Measurements from ENCODE around the gene COL18A1. TPM values are rescaled to one million over a fixed set of nuclear protein-coding genes. Genes with fewer than 3 reads are reported as not detected.

COL18A1 gene
- total and polyA plus RNA-seq, 2 donors from 2014 or later: 150 to 316 TPM

DNA sequence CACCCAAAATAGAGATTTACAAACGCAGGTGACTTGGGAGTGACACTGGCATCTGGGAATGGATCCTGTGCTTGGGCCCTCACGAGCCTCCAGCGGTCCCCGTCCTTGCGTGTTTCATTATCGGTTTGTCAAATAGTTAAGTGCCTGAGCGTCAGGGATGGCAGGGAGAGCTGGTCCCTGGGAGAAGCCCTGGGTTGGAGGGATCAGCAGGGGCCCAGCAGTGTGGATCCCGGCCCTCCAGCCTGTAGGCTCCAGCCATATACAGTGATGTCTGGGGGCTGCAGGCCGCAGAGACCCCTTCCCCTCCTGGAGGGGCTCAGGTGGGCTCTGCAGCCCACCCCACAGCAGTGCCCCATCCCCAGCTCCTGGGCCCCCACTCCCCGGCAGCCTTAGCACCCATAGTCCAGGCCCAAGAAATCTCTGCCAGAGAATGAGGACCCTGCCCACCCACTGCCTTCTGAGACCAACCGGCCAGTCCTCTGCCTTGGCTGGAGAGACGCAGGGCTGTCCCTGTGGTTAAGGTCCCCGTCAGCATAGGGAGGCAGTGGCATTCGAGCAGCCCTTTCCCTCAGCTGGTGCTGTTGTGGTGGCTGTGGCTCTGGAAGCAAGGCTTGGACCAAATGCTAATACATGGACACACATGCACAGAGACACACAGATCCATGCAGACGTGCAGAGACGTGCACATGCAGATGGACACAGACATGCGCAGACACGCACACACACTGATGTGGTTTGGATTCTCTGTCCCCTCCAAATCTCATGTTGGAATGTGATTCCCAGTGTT is 139.7 kb downstream of the COL18A1 start:
- H3K27me3 ChIP-seq (ENCODE audit: control insufficient read depth, insufficient read depth, low read length): no peaks in the 10 kb centered on the region
- DNase-seq: peak in 2 of 5 donors; percentile 36 to 64
- no peak overlapping the region for H3K4me3 ChIP-seq (ENCODE audit: low read length in 3 of 3)
- H3K36me3 ChIP-seq (ENCODE audit: control insufficient read depth in 2 of 3, insufficient read depth in 3 of 3, low read length in 3 of 3): no peaks in the 10 kb centered on the region
- FAIRE-seq: no peak
- H3K9me3 ChIP-seq (ENCODE audit: control insufficient read depth in 2 of 3, insufficient read depth in 1 of 3, low read length in 3 of 3): no peaks in the 10 kb centered on the region
- intact Hi-C loops (cut with DNase I): no loop called here
- peaks cover 0 to 7% (median 0%) of the 10 kb centered on the region in 3 donors for H3K4me1 ChIP-seq (ENCODE audit: control insufficient read depth in 2 of 3, insufficient read depth in 2 of 3, low read depth in 1 of 3, low read length in 3 of 3)
- TF ChIP-seq, protein P1, sequence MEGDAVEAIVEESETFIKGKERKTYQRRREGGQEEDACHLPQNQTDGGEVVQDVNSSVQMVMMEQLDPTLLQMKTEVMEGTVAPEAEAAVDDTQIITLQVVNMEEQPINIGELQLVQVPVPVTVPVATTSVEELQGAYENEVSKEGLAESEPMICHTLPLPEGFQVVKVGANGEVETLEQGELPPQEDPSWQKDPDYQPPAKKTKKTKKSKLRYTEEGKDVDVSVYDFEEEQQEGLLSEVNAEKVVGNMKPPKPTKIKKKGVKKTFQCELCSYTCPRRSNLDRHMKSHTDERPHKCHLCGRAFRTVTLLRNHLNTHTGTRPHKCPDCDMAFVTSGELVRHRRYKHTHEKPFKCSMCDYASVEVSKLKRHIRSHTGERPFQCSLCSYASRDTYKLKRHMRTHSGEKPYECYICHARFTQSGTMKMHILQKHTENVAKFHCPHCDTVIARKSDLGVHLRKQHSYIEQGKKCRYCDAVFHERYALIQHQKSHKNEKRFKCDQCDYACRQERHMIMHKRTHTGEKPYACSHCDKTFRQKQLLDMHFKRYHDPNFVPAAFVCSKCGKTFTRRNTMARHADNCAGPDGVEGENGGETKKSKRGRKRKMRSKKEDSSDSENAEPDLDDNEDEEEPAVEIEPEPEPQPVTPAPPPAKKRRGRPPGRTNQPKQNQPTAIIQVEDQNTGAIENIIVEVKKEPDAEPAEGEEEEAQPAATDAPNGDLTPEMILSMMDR (IDR thresholded peaks at IDR 0.05; ENCODE audit: borderline replicate concordance, extremely low read depth, insufficient read depth): no peak
- H3K27ac ChIP-seq (ENCODE audit: low read depth in 2 of 2, low read length in 2 of 2): no peak overlapping the region
- H3K9ac ChIP-seq (ENCODE audit: low read length in 3 of 3): no peak overlapping the region

DNA sequence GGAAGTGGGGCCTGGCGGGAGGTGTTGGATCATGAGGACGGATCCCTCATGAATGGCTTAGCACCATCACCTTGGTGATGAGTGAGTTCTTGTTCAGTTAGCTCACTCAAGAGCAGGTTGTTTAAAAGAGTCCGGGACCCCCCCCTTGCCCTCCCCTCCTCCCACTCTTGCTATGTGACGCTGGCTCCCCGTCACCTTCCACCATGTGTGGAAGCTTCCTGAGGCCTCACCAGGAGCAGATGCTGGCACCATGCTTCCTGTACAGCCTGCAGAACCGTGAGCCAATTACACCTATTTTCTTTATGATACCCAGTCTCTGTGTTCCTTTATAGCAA is 140.2 kb downstream of the COL18A1 start:
- H3K9me3 ChIP-seq (ENCODE audit: control insufficient read depth in 2 of 3, insufficient read depth in 1 of 3, low read length in 3 of 3): no peaks in the 10 kb centered on the region
- H3K9ac ChIP-seq (ENCODE audit: low read length in 3 of 3): no peak overlapping the region
- peaks cover 0 to 7% (median 0%) of the 10 kb centered on the region in 3 donors for H3K4me1 ChIP-seq (ENCODE audit: control insufficient read depth in 2 of 3, insufficient read depth in 2 of 3, low read depth in 1 of 3, low read length in 3 of 3)
- no peak overlapping the region for H3K4me3 ChIP-seq (ENCODE audit: low read length in 3 of 3)
- DNase-seq (peak in 1 of 5 donors; percentile 35), FAIRE-seq (no peak)
- no peaks in the 10 kb centered on the region for H3K27me3 ChIP-seq (ENCODE audit: control insufficient read depth, insufficient read depth, low read length)
- TF ChIP-seq, protein P1 (IDR thresholded peaks at IDR 0.05; ENCODE audit: borderline replicate concordance, extremely low read depth, insufficient read depth): no peak
- intact Hi-C loops (cut with DNase I): no loop called here
- H3K27ac ChIP-seq (ENCODE audit: low read depth in 2 of 2, low read length in 2 of 2): no peak overlapping the region
- no peaks in the 10 kb centered on the region for H3K36me3 ChIP-seq (ENCODE audit: control insufficient read depth in 2 of 3, insufficient read depth in 3 of 3, low read length in 3 of 3)

DNA sequence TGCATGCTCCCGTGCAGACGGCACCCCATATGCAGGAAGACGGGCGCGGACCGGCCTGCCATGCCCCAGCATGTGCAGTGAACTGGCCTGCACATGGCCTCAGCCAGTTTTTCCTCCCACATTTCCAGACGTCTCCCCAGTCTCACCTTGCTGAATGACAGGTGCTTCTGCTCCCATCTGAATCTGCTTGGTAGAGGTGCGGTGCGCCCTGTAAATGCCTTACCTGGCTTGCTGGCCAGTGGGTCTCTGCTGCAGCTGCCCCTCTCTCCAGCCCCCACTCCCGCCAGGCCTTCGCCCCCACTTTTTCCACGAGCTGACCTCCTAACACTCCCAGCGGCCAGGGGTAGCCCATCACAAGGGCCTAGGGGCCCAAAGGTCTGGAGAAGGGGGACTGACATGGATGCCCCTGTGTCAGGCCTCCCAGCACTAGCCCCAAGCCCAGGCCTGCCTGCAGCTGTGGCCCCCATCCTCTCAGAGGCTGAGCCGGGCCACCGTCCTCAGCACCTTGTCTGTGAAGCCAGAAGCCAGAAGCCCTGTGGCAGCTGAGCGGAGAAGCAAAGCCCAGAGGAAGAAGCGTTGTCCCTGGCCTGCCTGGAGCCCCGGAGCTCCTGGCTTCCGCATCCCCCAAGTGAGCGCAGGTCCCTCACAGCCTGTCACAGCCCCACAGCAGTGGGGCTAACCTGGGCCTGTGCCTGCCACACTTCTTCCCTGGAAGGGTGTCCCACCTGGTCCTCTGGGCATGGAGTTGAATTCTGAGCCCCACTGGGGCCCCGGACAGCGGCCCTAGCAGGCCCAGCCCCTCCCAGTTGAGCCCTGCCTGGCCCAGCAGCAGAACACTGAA is 140.9 kb downstream of the COL18A1 start:
- FAIRE-seq: no peak
- intact Hi-C loops (cut with DNase I): no loop called here
- Histone ChIP-seq H3K9me3 (ENCODE audit: control insufficient read depth in 2 of 3, insufficient read depth in 1 of 3, low read length in 3 of 3) (no peaks in the 10 kb centered on the region), H3K27ac (ENCODE audit: low read depth in 2 of 2, low read length in 2 of 2) (no peak overlapping the region), H3K36me3 (ENCODE audit: control insufficient read depth in 2 of 3, insufficient read depth in 3 of 3, low read length in 3 of 3) (no peaks in the 10 kb centered on the region), H3K27me3 (ENCODE audit: control insufficient read depth, insufficient read depth, low read length) (no peaks in the 10 kb centered on the region), H3K4me1 (ENCODE audit: control insufficient read depth in 2 of 3, insufficient read depth in 2 of 3, low read depth in 1 of 3, low read length in 3 of 3) (peaks cover 0 to 7% (median 0%) of the 10 kb centered on the region in 3 donors), H3K4me3 (ENCODE audit: low read length in 3 of 3) (no peak overlapping the region), H3K9ac (ENCODE audit: low read length in 3 of 3) (no peak overlapping the region)
- TF ChIP-seq, protein P1 (IDR thresholded peaks at IDR 0.05; ENCODE audit: borderline replicate concordance, extremely low read depth, insufficient read depth): no peak
- peak in 2 of 5 donors; percentile 30 to 71 for DNase-seq

All from kidney (tissue), 14 donors.